ENCODE data around the gene CALHM6. TPM values are rescaled to one million over a fixed set of nuclear protein-coding genes. Genes with fewer than 3 reads are reported as not detected.

The CALHM6 gene
- total RNA-seq: 1.6 and 2.3 TPM in 2 replicates

GRCh38 chr6:116461331-116461931, at the start of gene CALHM6:
CALHM6 (plus strand) TSS chr6:116461375; CDS start chr6:116461930, 555 bp downstream.

GRCh38 chr6:116511424-116512110, 50.4 kb downstream of the CALHM6 start, which contains the start of gene CALHM5:
CALHM5 (plus strand) TSS chr6:116511639; CDS start chr6:116511697, 58 bp downstream.

Other genes starting within 250 kb of the CALHM6 start
- 5.4 and 6.0 TPM in 2 replicates for gene TSPYL4, start 207.3 kb upstream of the CALHM6 start, total RNA-seq
- 78.4 and 102 TPM in 2 replicates for gene TSPYL1, start 181.4 kb upstream of the CALHM6 start, total RNA-seq
- 160 and 229 TPM in 2 replicates for gene DSE, start 90.4 kb upstream of the CALHM6 start, total RNA-seq
- gene CALHM5, start 50.3 kb downstream of the CALHM6 start, total RNA-seq: 8.0 and 8.7 TPM in 2 replicates
- 0.09 and 0.14 TPM in 2 replicates for gene TRAPPC3L, start 84.3 kb downstream of the CALHM6 start, total RNA-seq
- not detected in 2 replicates for gene CALHM4, start 92.4 kb downstream of the CALHM6 start, total RNA-seq
- 21.1 and 21.9 TPM in 2 replicates for gene RWDD1, start 110.1 kb downstream of the CALHM6 start, total RNA-seq
- gene RSPH4A, start 155.1 kb downstream of the CALHM6 start, total RNA-seq: under 0.01 and 0.09 TPM in 2 replicates
- gene ZUP1, start 207.4 kb downstream of the CALHM6 start, total RNA-seq: 14.1 and 16.4 TPM in 2 replicates
- 6.1 and 7.2 TPM in 2 replicates for gene KPNA5, start 219.8 kb downstream of the CALHM6 start, total RNA-seq